H1 (cell line): Measurements from ENCODE around the gene CRPPA.

Experiments
- EZH2 ChIP-seq: fragments of 200-600 bp; sonication (generic); IDR thresholded peaks from 2 replicates; pipeline ENCODE4 v1.7.1; 2012; ENCODE audit warnings: low read depth, mild to moderate bottlenecking, moderate library complexity, low read length, inconsistent platforms; ENCODE audit not compliant: severe bottlenecking
- NRF1 ChIP-seq: IDR thresholded peaks from 2 replicates; pipeline ENCODE4 v1.6.1; 2011; ENCODE audit warnings: mild to moderate bottlenecking, low read depth, low read length, improper control_type of control experiment
- POLR2A ChIP-seq, 2 experiments: IDR thresholded peaks; 1 replicate in 1 of 2; 2 replicates in 1 of 2; pipeline ENCODE4 v1.6.1; 2011; ENCODE audit warnings: low read depth in 2 of 2, low read length in 2 of 2, mild to moderate bottlenecking in 2 of 2; ENCODE audit errors: control extremely low read depth in 1 of 2
- RAD21 ChIP-seq, 2 experiments: IDR thresholded peaks in 1 of 2; conservative IDR thresholded peaks in 1 of 2; 2 replicates each; pipeline ENCODE4 v1.6.1; 2011; ENCODE audit warnings: low read depth in 2 of 2, low read length in 2 of 2, improper control_type of control experiment in 1 of 2, inconsistent platforms in 1 of 2, mild to moderate bottlenecking in 1 of 2, moderate library complexity in 1 of 2
- SAP30 ChIP-seq: fragments of 300-600 bp; sonication (generic); IDR thresholded peaks from 2 replicates; pipeline ENCODE4 v1.7.1; 2012; ENCODE audit warnings: low read length, moderate library complexity, mild to moderate bottlenecking, inconsistent platforms; ENCODE audit not compliant: insufficient read depth, insufficient replicate concordance
- TF ChIP-seq, protein P1 (sequence below), 3 experiments: IDR thresholded peaks; 1 replicate in 2 of 3; 2 replicates in 1 of 3; pipeline versions ENCODE4 v1.5.1 to v1.6.1; 2011; ENCODE audit warnings: low read length in 3 of 3, mild to moderate bottlenecking in 3 of 3, inconsistent platforms in 2 of 3, low read depth in 1 of 3, moderate library complexity in 1 of 3; ENCODE audit not compliant: insufficient read depth in 1 of 3; ENCODE audit errors: control extremely low read depth in 1 of 3

DNA sequence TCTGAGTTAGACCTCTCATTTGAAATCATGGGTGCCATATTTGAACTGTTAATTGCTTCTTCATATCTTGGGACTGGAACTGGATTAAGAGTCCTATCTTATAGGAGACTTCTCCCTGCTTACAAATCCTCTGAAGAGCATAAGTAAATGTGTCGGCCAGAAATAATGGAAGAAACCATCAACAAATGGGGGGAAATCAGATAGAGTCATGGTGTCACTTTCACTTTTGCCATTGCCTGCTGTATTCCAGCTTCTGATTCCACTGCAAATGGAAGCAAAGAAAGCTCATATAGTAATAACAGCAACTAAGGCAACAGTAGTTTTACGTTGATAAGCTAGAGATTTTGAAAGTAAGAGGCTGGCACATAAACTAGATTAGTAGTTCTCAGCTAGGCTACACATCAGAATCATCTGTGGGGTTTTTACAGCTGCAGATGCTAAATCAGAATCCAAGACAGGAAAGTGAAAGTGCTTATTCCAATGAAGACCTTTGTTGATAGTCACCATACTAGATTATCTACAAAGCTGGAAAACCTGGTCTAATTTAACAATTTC lies 12.3 kb upstream of the CRPPA start:
- TF ChIP-seq POLR2A (IDR thresholded peaks at IDR 0.05; ENCODE audit: control extremely low read depth in 1 of 2, low read depth in 2 of 2, low read length in 2 of 2) (no peak), RAD21 (IDR thresholded peaks at IDR 0.05 in 1 of 2, conservative IDR thresholded peaks at IDR 0.05 in 1 of 2; ENCODE audit: low read depth in 2 of 2, low read length in 2 of 2) (no peak), NRF1 (no peak), EZH2 (no peak), SAP30 (no peak)
- TF ChIP-seq, protein P1, sequence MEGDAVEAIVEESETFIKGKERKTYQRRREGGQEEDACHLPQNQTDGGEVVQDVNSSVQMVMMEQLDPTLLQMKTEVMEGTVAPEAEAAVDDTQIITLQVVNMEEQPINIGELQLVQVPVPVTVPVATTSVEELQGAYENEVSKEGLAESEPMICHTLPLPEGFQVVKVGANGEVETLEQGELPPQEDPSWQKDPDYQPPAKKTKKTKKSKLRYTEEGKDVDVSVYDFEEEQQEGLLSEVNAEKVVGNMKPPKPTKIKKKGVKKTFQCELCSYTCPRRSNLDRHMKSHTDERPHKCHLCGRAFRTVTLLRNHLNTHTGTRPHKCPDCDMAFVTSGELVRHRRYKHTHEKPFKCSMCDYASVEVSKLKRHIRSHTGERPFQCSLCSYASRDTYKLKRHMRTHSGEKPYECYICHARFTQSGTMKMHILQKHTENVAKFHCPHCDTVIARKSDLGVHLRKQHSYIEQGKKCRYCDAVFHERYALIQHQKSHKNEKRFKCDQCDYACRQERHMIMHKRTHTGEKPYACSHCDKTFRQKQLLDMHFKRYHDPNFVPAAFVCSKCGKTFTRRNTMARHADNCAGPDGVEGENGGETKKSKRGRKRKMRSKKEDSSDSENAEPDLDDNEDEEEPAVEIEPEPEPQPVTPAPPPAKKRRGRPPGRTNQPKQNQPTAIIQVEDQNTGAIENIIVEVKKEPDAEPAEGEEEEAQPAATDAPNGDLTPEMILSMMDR (IDR thresholded peaks at IDR 0.05; ENCODE audit: control extremely low read depth in 1 of 3, insufficient read depth in 1 of 3, low read depth in 1 of 3, low read length in 3 of 3) = no peak
